Neural cell (in vitro differentiated cells): ENCODE data around the gene ADAT1. TPM values are rescaled to one million over a fixed set of nuclear protein-coding genes. Genes with fewer than 3 reads are reported as not detected.
"Not testable (repeated sequence)": the region's sequence is repeated elsewhere in the genome, so short reads cannot be mapped to it uniquely, and the experiment has no call there.

ENCODE experiments used
- H2AFZ ChIP-seq: fragments of 200-600, 300-800 bp; sonication (generic), shearing (Covaris generic); 2 replicates; pipeline ENCODE4 v1.6.0; 2014; ENCODE audit warnings: low read depth, mild to moderate bottlenecking, antibody characterized with exemption, low read length, moderate library complexity
- H3F3A ChIP-seq: fragments of 200-600 bp; shearing (Covaris generic); 2 replicates; pipeline ENCODE4 v1.6.1; 2016; ENCODE audit warnings: mild to moderate bottlenecking, moderate library complexity, mixed read lengths, antibody characterized with exemption, low read length; ENCODE audit not compliant: insufficient read depth, poor library complexity, severe bottlenecking
- H3K27ac ChIP-seq: fragments of 200-600, 300-800 bp; sonication (generic), shearing (Covaris generic); 2 replicates; pipeline ENCODE4 v1.5.1; 2014; ENCODE audit warnings: mild to moderate bottlenecking, low read length, moderate library complexity
- H3K27me3 ChIP-seq: fragments of 300-800, 200-600 bp; sonication (generic), shearing (Covaris generic); 2 replicates; pipeline ENCODE4 v1.6.0; 2014; ENCODE audit warnings: mild to moderate bottlenecking, low read depth, low read length, moderate library complexity; ENCODE audit not compliant: insufficient read depth
- H3K36me3 ChIP-seq: fragments of 300-800, 200-600 bp; sonication (generic), shearing (Covaris generic); 2 replicates; pipeline ENCODE4 v1.5.1; 2014; ENCODE audit warnings: mild to moderate bottlenecking, antibody characterized with exemption, low read length, moderate library complexity; ENCODE audit not compliant: insufficient read depth
- H3K4me2 ChIP-seq: fragments of 300-800, 200-600 bp; sonication (generic), shearing (Covaris generic); 2 replicates; pipeline ENCODE4 v1.6.0; 2014; ENCODE audit warnings: mild to moderate bottlenecking, low read length
- H3K4me3 ChIP-seq: fragments of 300-800, 200-600 bp; sonication (generic), shearing (Covaris generic); 2 replicates; pipeline ENCODE4 v1.5.1; 2014; ENCODE audit warnings: mild to moderate bottlenecking, low read length, moderate library complexity
- H3K79me2 ChIP-seq: fragments of 200-600 bp; shearing (Covaris generic); replicated peaks from 2 replicates; pipeline ENCODE4 v1.6.0; 2014; ENCODE audit warnings: mild to moderate bottlenecking, low read length, moderate library complexity; ENCODE audit not compliant: insufficient read depth
- H3K9ac ChIP-seq: fragments of 300-800, 200-600 bp; sonication (generic), shearing (Covaris generic); 2 replicates; pipeline ENCODE4 v1.6.1; 2016; ENCODE audit warnings: mild to moderate bottlenecking, low read length, mixed read lengths
- H3K9me2 ChIP-seq: fragments of 200-600 bp; shearing (Covaris generic); 2 replicates; pipeline ENCODE4 v1.6.1; 2016; ENCODE audit warnings: mild to moderate bottlenecking, low read length, mixed read lengths; ENCODE audit not compliant: insufficient read depth
- H3K9me3 ChIP-seq: fragments of 200-600, 300-800 bp; sonication (generic), shearing (Covaris generic); 2 replicates; pipeline ENCODE4 v1.6.1; 2016; ENCODE audit warnings: mild to moderate bottlenecking, mixed run types, low read length, moderate library complexity, mixed read lengths
- H4K20me1 ChIP-seq: fragments of 200-600 bp; shearing (Covaris generic); 2 replicates; pipeline ENCODE4 v1.6.1; 2016; ENCODE audit warnings: mild to moderate bottlenecking, mixed run types; ENCODE audit not compliant: insufficient read depth
- EP300 ChIP-seq: fragments of 450-650 bp; conservative IDR thresholded peaks from 2 replicates; pipeline ENCODE4 v1.6.1; 2014; ENCODE audit warnings: antibody characterized with exemption, mild to moderate bottlenecking, moderate library complexity; ENCODE audit not compliant: poor library complexity, severe bottlenecking
- EZH2 ChIP-seq: fragments of 200-600, 300-800 bp; shearing (Covaris generic), sonication (generic); IDR thresholded peaks from 2 replicates; pipeline ENCODE4 v1.6.1; 2014; ENCODE audit warnings: antibody characterized with exemption, low read length, borderline replicate concordance, mild to moderate bottlenecking; ENCODE audit not compliant: insufficient read depth, poor library complexity, severe bottlenecking
- MXI1 ChIP-seq: fragments of 450-650 bp; conservative IDR thresholded peaks from 2 replicates; pipeline ENCODE4 v1.6.1; 2014; ENCODE audit warnings: antibody characterized with exemption, mild to moderate bottlenecking; ENCODE audit not compliant: poor library complexity, severe bottlenecking
- POLR2AphosphoS5 ChIP-seq: IDR thresholded peaks from 2 replicates; pipeline ENCODE4 v1.6.1; 2012
- RAD21 ChIP-seq: fragments of 450-650 bp; conservative IDR thresholded peaks from 2 replicates; pipeline ENCODE4 v1.6.1; 2014; ENCODE audit warnings: antibody characterized with exemption, mild to moderate bottlenecking, moderate library complexity
- SMC3 ChIP-seq: fragments of 450-650 bp; conservative IDR thresholded peaks from 2 replicates; pipeline ENCODE4 v1.6.1; 2014; ENCODE audit warnings: antibody characterized with exemption, mild to moderate bottlenecking, moderate library complexity; ENCODE audit not compliant: poor library complexity
- TAF1 ChIP-seq: IDR thresholded peaks from 2 replicates; pipeline ENCODE4 v1.6.1; 2012; ENCODE audit warnings: low read depth
- polyA plus RNA-seq: library from polyadenylated mRNA; depleted of rRNA; stranded (reverse); fragments of >200 nt; gene quantifications from 2 replicates; pipeline ENCODE4 v1.2.3, GENCODE V29; 2014
- TF ChIP-seq, protein P1 (sequence below): fragments of 450-650 bp; IDR thresholded peaks from 2 replicates; pipeline ENCODE4 v1.5.1; 2014; ENCODE audit warnings: antibody characterized with exemption, mild to moderate bottlenecking, moderate library complexity; ENCODE audit not compliant: poor library complexity, severe bottlenecking
- TF ChIP-seq, protein P2 (sequence below): IDR thresholded peaks from 2 replicates; pipeline ENCODE4 v1.6.1; 2012; ENCODE audit warnings: borderline replicate concordance

Gene ADAT1
- polyA plus RNA-seq, 1 donor from 2014 or later, result 62.8 TPM

DNA sequence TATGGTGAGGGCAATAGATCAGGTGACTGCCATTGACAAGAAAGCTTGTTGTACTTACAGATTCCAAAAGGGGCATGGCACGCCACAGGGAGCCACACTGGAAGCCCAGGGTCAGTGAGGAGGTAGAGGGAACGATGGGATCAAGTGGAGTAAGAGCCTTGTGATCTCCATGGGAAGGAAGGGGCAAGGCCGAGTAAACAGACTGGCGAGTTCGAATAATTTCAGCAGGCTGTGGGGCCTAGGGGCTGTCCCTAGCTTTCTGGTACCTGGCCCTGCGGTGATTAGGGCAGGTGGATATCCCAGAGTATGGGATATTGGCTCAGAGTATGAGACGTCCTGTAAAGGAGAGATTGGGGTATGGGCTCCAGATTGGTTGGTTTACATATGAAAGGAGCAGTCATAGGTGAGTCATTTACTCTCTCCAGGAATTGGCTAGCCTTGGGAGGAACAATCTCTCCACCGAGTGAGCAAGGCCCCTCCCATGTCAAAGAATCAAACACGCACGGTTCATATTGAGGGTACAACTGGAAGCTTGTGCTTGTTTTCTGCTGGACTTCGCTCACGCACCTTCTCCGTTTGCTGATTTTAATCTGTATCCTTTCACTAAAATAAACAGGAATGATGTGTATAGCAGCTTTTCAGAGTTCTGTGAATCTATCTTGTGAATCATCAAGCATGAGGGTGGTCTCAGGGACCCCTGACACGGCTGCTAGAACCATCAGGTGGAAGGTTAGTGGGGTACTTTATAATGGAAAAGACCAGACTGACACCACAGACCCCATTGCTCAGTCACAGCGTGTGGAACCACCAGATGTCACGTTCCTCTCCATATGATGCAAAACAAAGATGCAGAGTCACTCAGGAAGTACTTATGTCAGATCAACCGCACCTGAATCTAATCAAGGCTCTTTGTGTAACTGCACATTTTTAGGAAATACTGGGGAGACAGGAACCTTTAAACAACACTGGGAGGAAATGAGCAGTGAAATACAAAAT, 29.0 kb downstream of the ADAT1 start:
- H3K79me2 ChIP-seq, result no peaks in the 10 kb centered on the region
- H3K4me2 ChIP-seq, result no peak overlapping the region
- TF ChIP-seq EP300 (no peak), POLR2AphosphoS5 (no peak), EZH2 (no peak), SMC3 (no peak), RAD21 (no peak), TAF1 (no peak), MXI1 (no peak)
- TF ChIP-seq, protein P1, sequence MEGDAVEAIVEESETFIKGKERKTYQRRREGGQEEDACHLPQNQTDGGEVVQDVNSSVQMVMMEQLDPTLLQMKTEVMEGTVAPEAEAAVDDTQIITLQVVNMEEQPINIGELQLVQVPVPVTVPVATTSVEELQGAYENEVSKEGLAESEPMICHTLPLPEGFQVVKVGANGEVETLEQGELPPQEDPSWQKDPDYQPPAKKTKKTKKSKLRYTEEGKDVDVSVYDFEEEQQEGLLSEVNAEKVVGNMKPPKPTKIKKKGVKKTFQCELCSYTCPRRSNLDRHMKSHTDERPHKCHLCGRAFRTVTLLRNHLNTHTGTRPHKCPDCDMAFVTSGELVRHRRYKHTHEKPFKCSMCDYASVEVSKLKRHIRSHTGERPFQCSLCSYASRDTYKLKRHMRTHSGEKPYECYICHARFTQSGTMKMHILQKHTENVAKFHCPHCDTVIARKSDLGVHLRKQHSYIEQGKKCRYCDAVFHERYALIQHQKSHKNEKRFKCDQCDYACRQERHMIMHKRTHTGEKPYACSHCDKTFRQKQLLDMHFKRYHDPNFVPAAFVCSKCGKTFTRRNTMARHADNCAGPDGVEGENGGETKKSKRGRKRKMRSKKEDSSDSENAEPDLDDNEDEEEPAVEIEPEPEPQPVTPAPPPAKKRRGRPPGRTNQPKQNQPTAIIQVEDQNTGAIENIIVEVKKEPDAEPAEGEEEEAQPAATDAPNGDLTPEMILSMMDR, result no peak
- TF ChIP-seq, protein P2, sequence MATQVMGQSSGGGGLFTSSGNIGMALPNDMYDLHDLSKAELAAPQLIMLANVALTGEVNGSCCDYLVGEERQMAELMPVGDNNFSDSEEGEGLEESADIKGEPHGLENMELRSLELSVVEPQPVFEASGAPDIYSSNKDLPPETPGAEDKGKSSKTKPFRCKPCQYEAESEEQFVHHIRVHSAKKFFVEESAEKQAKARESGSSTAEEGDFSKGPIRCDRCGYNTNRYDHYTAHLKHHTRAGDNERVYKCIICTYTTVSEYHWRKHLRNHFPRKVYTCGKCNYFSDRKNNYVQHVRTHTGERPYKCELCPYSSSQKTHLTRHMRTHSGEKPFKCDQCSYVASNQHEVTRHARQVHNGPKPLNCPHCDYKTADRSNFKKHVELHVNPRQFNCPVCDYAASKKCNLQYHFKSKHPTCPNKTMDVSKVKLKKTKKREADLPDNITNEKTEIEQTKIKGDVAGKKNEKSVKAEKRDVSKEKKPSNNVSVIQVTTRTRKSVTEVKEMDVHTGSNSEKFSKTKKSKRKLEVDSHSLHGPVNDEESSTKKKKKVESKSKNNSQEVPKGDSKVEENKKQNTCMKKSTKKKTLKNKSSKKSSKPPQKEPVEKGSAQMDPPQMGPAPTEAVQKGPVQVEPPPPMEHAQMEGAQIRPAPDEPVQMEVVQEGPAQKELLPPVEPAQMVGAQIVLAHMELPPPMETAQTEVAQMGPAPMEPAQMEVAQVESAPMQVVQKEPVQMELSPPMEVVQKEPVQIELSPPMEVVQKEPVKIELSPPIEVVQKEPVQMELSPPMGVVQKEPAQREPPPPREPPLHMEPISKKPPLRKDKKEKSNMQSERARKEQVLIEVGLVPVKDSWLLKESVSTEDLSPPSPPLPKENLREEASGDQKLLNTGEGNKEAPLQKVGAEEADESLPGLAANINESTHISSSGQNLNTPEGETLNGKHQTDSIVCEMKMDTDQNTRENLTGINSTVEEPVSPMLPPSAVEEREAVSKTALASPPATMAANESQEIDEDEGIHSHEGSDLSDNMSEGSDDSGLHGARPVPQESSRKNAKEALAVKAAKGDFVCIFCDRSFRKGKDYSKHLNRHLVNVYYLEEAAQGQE, result no peak
- no peaks in the 10 kb centered on the region for H4K20me1 ChIP-seq
- no peaks in the 10 kb centered on the region for H3K36me3 ChIP-seq
- no peak overlapping the region for H2AFZ ChIP-seq
- no peak overlapping the region for H3K27ac ChIP-seq
- no peaks in the 10 kb centered on the region for H3K27me3 ChIP-seq
- no peaks in the 10 kb centered on the region for H3K9me2 ChIP-seq
- no peak overlapping the region for H3K4me3 ChIP-seq
- H3F3A ChIP-seq, result no peaks in the 10 kb centered on the region
- H3K9ac ChIP-seq, result no peak overlapping the region
- no peaks in the 10 kb centered on the region for H3K9me3 ChIP-seq

DNA sequence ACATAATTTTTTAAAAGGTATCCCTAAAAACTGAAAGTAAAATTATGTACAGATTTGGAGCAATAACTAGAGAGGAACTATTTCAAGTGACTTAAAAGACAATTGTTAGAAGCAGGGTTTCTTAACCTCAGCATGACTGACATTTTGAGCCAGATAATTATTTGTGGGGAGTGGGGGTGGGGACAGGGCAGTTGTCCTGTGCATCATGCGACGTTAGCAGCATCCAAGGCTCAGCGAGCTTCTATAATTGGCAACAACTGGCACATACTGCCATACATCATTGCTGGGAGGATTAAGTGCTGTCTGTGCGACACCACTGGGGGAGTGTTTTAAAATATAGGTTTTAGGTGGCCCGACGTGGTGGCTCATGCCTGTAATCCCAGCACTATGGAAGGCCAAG, 29.8 kb downstream of the ADAT1 start:
- Histone ChIP-seq H2AFZ (no peak overlapping the region), H4K20me1 (no peaks in the 10 kb centered on the region), H3K9me2 (no peaks in the 10 kb centered on the region), H3K36me3 (peaks cover 5% of the 10 kb centered on the region), H3K4me3 (no peak overlapping the region), H3K27me3 (no peaks in the 10 kb centered on the region), H3K9ac (no peak overlapping the region), H3F3A (no peaks in the 10 kb centered on the region), H3K79me2 (no peaks in the 10 kb centered on the region), H3K4me2 (no peak overlapping the region), H3K9me3 (no peaks in the 10 kb centered on the region), H3K27ac (no peak overlapping the region)
- TF ChIP-seq, protein P2, result no peak
- TF ChIP-seq SMC3 (no peak), POLR2AphosphoS5 (no peak), TAF1 (no peak), EP300 (no peak), EZH2 (no peak), RAD21 (no peak), MXI1 (no peak)
- TF ChIP-seq, protein P1, result no peak

DNA sequence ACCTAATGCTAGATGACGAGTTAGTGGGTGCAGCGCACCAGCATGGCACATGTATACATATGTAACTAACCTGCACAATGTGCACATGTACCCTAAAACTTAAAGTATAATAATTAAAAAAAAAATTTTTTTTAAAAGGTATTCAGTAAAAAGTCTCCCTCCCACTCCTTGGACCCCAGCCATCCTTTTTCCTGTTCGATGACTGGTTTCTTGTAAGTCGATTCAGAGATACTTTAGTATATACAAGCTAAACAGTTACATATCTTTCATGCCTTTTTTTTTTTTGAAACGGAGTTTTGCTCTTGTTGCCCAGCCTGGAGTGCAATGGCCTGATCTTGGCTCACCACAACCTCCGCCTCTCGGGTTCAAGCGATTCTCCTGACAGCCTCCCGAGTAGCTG, 31.2 kb downstream of the ADAT1 start:
- not testable (repeated sequence) for H3K9ac ChIP-seq, H3K27me3 ChIP-seq, H3K4me2 ChIP-seq, H3K27ac ChIP-seq, H3K9me3 ChIP-seq, H3K9me2 ChIP-seq, H2AFZ ChIP-seq, H3F3A ChIP-seq, H4K20me1 ChIP-seq, H3K4me3 ChIP-seq, H3K79me2 ChIP-seq, H3K36me3 ChIP-seq
